WTC11 (cell line): Measurements from ENCODE around the gene SH3RF2. TPM values are rescaled to one million over a fixed set of nuclear protein-coding genes. Genes with fewer than 3 reads are reported as not detected.

Experiments used
- ATAC-seq: fragments of 200-7000 bp; cut with Tn5 transposase; 2 replicates; pipeline ENCODE4 v1.10.0; 2021; ENCODE audit warnings: mild to moderate bottlenecking, moderate library complexity
- CTCF ChIA-PET: fragments of 300-600 bp; sonication (Branson Sonifier 250); formaldehyde crosslinking; loops from one replicate; lab custom pipeline; 2021; ENCODE audit warnings: antibody characterized with exemption; lab: Charles Lee
- POLR2A ChIA-PET: fragments of 350-600 bp; sonication (Branson Sonifier 250); formaldehyde crosslinking; loops from one replicate; lab custom pipeline; 2021; ENCODE audit warnings: antibody characterized with exemption; lab: Charles Lee
- DNase-seq: peaks from one replicate; pipeline ENCODE4 v3.0.0; 2021; ENCODE audit warnings: low spot score
- H3K27ac Mint-ChIP-seq: 2 replicates; pipeline ENCODE4 v1.8.0; 2021; ENCODE audit warnings: mixed read lengths
- H3K27me3 Mint-ChIP-seq: 2 replicates; pipeline ENCODE4 v1.8.0; 2021; ENCODE audit warnings: low read depth, mild to moderate bottlenecking, moderate library complexity, mixed read lengths
- H3K36me3 Mint-ChIP-seq: 2 replicates; pipeline ENCODE4 v1.8.0; 2021; ENCODE audit warnings: mixed read lengths
- H3K4me1 Mint-ChIP-seq: 2 replicates; pipeline ENCODE4 v1.8.0; 2022; ENCODE audit warnings: mixed read lengths
- H3K4me3 Mint-ChIP-seq: 2 replicates; pipeline ENCODE4 v1.8.0; 2021; ENCODE audit warnings: mild to moderate bottlenecking, moderate library complexity, mixed read lengths
- H3K9me3 Mint-ChIP-seq: 2 replicates; pipeline ENCODE4 v1.8.0; 2021; ENCODE audit warnings: mixed read lengths
- CDX4 ChIP-seq: fragments of 250-450 bp; sonication (Bioruptor Pico); IDR thresholded peaks from 2 replicates; pipeline ENCODE4 v1.9.0; 2021; ENCODE audit warnings: moderate library complexity, mild to moderate bottlenecking, inconsistent platforms, borderline replicate concordance
- EMX1 ChIP-seq: fragments of 250-450 bp; sonication (Bioruptor Pico); IDR thresholded peaks from 2 replicates; pipeline ENCODE4 v1.8.0; 2021; ENCODE audit warnings: mild to moderate bottlenecking
- FOXK1 ChIP-seq: sonication (generic); formaldehyde crosslinking; IDR thresholded peaks from 2 replicates; pipeline ENCODE4 v1.8.0; 2022; ENCODE audit warnings: mild to moderate bottlenecking, moderate library complexity, missing genetic modification reagents
- GABPB1 ChIP-seq: sonication (generic); formaldehyde crosslinking; IDR thresholded peaks from 2 replicates; pipeline ENCODE4 v1.8.1; 2023; ENCODE audit warnings: mild to moderate bottlenecking, missing genetic modification reagents
- GTF2I ChIP-seq: fragments of 250-450 bp; sonication (Bioruptor Pico); conservative IDR thresholded peaks from 2 replicates; pipeline ENCODE4 v1.4.0; 2021; ENCODE audit warnings: mild to moderate bottlenecking
- HMGXB4 ChIP-seq: sonication (generic); formaldehyde crosslinking; IDR thresholded peaks from 2 replicates; pipeline ENCODE4 v1.8.1; 2023; ENCODE audit warnings: mild to moderate bottlenecking, moderate library complexity, missing genetic modification reagents
- MYBL2 ChIP-seq: sonication (generic); formaldehyde crosslinking; IDR thresholded peaks from 2 replicates; pipeline ENCODE4 v1.8.1; 2023; ENCODE audit warnings: mild to moderate bottlenecking, moderate library complexity, missing genetic modification reagents
- ZBTB43 ChIP-seq: sonication (generic); formaldehyde crosslinking; IDR thresholded peaks from 2 replicates; pipeline ENCODE4 v1.8.1; 2023; ENCODE audit warnings: mild to moderate bottlenecking, missing genetic modification reagents
- ZNF232 ChIP-seq: sonication (generic); formaldehyde crosslinking; IDR thresholded peaks from 2 replicates; pipeline ENCODE4 v1.8.0; 2022; ENCODE audit warnings: mild to moderate bottlenecking, missing genetic modification reagents
- ZNF416 ChIP-seq: fragments of 250-450 bp; sonication (Bioruptor Pico); IDR thresholded peaks from 2 replicates; pipeline ENCODE4 v1.9.0; 2021; ENCODE audit warnings: mild to moderate bottlenecking, inconsistent platforms
- total RNA-seq: library from RNA; stranded (reverse); gene quantifications from 3 replicates; pipeline ENCODE4 v1.2.3, GENCODE V29; 2021
- TF ChIP-seq, protein P1 (sequence below): sonication (generic); formaldehyde crosslinking; IDR thresholded peaks from 2 replicates; pipeline ENCODE4 v1.8.1; 2023; ENCODE audit warnings: mild to moderate bottlenecking, missing genetic modification reagents, moderate library complexity
- TF ChIP-seq, protein P2 (sequence below): sonication (generic); formaldehyde crosslinking; IDR thresholded peaks from 2 replicates; pipeline ENCODE4 v1.8.0; 2022; ENCODE audit warnings: mild to moderate bottlenecking, missing genetic modification reagents
- TF ChIP-seq, protein P3 (sequence below): sonication (generic); formaldehyde crosslinking; IDR thresholded peaks from 2 replicates; pipeline ENCODE4 v1.8.1; 2022; ENCODE audit warnings: mild to moderate bottlenecking, moderate library complexity, missing genetic modification reagents

Gene SH3RF2
- total RNA-seq, 1 experiment from 2014 or later: 0.83 TPM

DNA sequence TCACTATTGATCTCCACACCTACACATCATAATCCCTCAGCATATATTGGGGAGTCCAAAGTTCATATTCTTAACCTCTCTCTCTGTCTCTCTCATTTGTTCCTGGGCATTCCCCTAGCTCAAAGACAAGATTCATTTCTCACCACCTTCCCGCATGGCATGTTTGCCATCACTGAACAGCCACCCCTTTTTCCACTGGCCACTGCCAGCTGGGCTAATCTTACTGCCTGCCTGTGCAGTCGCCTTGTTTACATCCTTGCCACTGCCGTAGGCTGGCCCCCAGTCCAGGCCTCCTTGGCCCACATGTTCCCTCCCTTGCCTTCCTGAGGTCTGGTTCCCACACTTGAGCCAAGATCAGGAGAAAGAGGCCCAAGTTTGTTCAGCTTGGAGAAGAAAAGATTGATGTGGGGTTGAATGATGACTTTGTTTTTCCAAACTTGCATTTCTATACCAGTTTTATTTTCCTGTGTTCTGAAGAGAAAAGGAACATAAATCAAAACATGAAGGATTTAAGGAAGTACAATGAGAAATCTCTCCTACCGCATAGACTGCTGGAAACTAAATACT lies 88.8 kb downstream of the SH3RF2 start:
- Mint-ChIP-seq H3K36me3 (no peaks in the 10 kb centered on the region), H3K4me3 (no peak overlapping the region), H3K4me1 (peaks cover 44% of the 10 kb centered on the region), H3K27ac (peak overlapping the region; percentile 78), H3K9me3 (no peaks in the 10 kb centered on the region), H3K27me3 (no peaks in the 10 kb centered on the region; the same call in 1 of the 2 replicates)
- TF ChIP-seq FOXK1 (peak; percentile 63; the same call in 1 of the 2 replicates), GABPB1 (no peak), EMX1 (no peak)
- ATAC-seq (peak; percentile 9; the same call in 1 of the 2 replicates), DNase-seq (no peak)
- ChIA-PET POLR2A (no interaction called here), CTCF (interaction anchor here (1.8 to 5.6 kb wide), 2 partner anchors 9 to 16 kb away, joined by 6 to 29 read pairs; no protein-coding TSS in a partner anchor)

GRCh38 chr5:146025681-146026080 lies 89.3 kb downstream of the SH3RF2 start:
- ChIA-PET POLR2A (no interaction called here), CTCF (interaction anchor here (1.0 to 5.6 kb wide), 3 partner anchors 8 to 199 kb away, joined by 3 to 29 read pairs (median 6); no protein-coding TSS in a partner anchor)
- H3K4me3 Mint-ChIP-seq: no peak overlapping the region
- H3K27ac Mint-ChIP-seq: peak overlapping the region; percentile 78
- ATAC-seq (no peak), DNase-seq (no peak)
- H3K27me3 Mint-ChIP-seq: no peaks in the 10 kb centered on the region; the same call in 1 of the 2 replicates
- TF ChIP-seq ZNF232 (CRISPR knock-in tag) (no peak), GTF2I (CRISPR knock-in tag) (peak; percentile 82)
- H3K36me3 Mint-ChIP-seq: no peaks in the 10 kb centered on the region
- H3K4me1 Mint-ChIP-seq: peaks cover 44% of the 10 kb centered on the region
- no peaks in the 10 kb centered on the region for H3K9me3 Mint-ChIP-seq

GRCh38 chr5:146026307-146027010 lies 90.1 kb downstream of the SH3RF2 start:
- ChIA-PET POLR2A (no interaction called here), CTCF (interaction anchor here (1.0 to 5.6 kb wide), 4 partner anchors 8 to 200 kb away, joined by 3 to 29 read pairs (median 4); no protein-coding TSS in a partner anchor)
- peaks cover 44% of the 10 kb centered on the region for H3K4me1 Mint-ChIP-seq

DNA sequence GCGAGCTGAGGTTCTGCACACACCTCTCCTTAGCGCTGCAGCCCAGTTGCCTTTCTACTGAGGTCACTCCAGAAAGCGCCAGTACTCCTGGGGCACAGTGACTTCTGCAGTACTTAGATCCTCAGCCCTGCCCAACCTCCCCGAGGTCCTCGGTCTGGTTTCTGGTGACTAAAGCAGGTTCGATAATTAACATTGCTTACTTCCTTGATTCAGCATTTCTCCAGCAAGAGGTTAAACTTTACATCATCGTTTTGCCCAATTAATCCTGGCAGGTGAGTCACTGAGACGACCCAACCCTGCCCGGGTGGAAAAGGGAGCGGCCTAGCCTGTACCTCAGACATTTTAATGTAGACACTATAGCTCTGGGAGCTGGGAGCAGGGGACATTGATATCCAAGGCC lies 91.4 kb downstream of the SH3RF2 start:
- Mint-ChIP-seq H3K27ac (no peak overlapping the region), H3K36me3 (no peaks in the 10 kb centered on the region), H3K4me1 (peaks cover 44% of the 10 kb centered on the region), H3K4me3 (no peak overlapping the region), H3K27me3 (no peaks in the 10 kb centered on the region; the same call in 1 of the 2 replicates), H3K9me3 (no peaks in the 10 kb centered on the region)
- ChIA-PET POLR2A (no interaction called here), CTCF (interaction anchor here (1.4 to 5.6 kb wide), 3 partner anchors 12 to 46 kb away, joined by 3 to 29 read pairs (median 3); no protein-coding TSS in a partner anchor)
- no peak for DNase-seq
- ATAC-seq: peak; percentile 8; the same call in 1 of the 2 replicates
- no peak for TF ChIP-seq HMGXB4 (CRISPR knock-in tag)
- TF ChIP-seq, protein P1, sequence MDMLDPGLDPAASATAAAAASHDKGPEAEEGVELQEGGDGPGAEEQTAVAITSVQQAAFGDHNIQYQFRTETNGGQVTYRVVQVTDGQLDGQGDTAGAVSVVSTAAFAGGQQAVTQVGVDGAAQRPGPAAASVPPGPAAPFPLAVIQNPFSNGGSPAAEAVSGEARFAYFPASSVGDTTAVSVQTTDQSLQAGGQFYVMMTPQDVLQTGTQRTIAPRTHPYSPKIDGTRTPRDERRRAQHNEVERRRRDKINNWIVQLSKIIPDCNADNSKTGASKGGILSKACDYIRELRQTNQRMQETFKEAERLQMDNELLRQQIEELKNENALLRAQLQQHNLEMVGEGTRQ: no peak
- TF ChIP-seq, protein P2, sequence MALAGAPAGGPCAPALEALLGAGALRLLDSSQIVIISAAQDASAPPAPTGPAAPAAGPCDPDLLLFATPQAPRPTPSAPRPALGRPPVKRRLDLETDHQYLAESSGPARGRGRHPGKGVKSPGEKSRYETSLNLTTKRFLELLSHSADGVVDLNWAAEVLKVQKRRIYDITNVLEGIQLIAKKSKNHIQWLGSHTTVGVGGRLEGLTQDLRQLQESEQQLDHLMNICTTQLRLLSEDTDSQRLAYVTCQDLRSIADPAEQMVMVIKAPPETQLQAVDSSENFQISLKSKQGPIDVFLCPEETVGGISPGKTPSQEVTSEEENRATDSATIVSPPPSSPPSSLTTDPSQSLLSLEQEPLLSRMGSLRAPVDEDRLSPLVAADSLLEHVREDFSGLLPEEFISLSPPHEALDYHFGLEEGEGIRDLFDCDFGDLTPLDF: no peak
- TF ChIP-seq MYBL2 (CRISPR knock-in tag): no peak
- TF ChIP-seq ZNF416 (CRISPR knock-in tag): no peak

More at GRCh38 chr5:146026307-146027010, 90.1 kb downstream of the SH3RF2 start:
- no peaks in the 10 kb centered on the region for H3K9me3 Mint-ChIP-seq
- ATAC-seq: peak; percentile 81
- TF ChIP-seq FOXK1 (0 out of 2 replicates have a peak, but pooled peaks have one; percentile 19), CDX4 (CRISPR knock-in tag) (no peak), ZBTB43 (CRISPR knock-in tag) (peak; percentile 64), GTF2I (CRISPR knock-in tag) (peak; percentile 87)
- TF ChIP-seq, protein P3, sequence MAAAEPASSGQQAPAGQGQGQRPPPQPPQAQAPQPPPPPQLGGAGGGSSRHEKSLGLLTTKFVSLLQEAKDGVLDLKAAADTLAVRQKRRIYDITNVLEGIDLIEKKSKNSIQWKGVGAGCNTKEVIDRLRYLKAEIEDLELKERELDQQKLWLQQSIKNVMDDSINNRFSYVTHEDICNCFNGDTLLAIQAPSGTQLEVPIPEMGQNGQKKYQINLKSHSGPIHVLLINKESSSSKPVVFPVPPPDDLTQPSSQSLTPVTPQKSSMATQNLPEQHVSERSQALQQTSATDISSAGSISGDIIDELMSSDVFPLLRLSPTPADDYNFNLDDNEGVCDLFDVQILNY (CRISPR knock-in tag): no peak
- TF ChIP-seq, all 79 proteins: peak for 3
- no peak for DNase-seq
- no peaks in the 10 kb centered on the region; the same call in 1 of the 2 replicates for H3K27me3 Mint-ChIP-seq
- H3K4me3 Mint-ChIP-seq: no peak overlapping the region
- H3K36me3 Mint-ChIP-seq: no peaks in the 10 kb centered on the region
- H3K27ac Mint-ChIP-seq: peak overlapping the region; percentile 95
